GM18861 (cell line): ENCODE results near the gene RIPOR2.

Source experiments
- ATAC-seq: cut with Tn5 transposase; IDR thresholded peaks from one replicate; pipeline ENCODE4 v1.9.1; 2021; ENCODE audit not compliant: unreplicated experiment

Gene RIPOR2

DNA sequence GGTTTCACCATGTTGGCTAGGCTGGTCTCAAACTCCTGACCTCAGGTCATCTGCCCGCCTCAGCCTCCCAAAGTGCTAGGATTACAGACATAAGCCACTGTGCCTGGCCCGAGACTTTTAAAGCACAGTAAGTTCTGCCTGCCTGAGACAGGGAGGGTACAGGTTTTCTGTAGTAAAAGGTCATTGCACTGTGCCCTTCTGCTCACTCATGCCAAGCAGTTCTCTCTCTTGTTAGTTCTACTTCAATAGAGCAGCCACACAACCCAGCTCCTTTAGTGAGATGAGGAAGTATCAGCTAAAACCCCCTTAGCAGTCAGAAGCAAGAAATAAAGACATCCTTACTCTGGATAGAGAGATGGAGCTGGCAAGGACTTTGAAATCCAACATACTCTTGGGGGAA is 84.7 kb downstream of the RIPOR2 start:
- ATAC-seq: no peak

DNA sequence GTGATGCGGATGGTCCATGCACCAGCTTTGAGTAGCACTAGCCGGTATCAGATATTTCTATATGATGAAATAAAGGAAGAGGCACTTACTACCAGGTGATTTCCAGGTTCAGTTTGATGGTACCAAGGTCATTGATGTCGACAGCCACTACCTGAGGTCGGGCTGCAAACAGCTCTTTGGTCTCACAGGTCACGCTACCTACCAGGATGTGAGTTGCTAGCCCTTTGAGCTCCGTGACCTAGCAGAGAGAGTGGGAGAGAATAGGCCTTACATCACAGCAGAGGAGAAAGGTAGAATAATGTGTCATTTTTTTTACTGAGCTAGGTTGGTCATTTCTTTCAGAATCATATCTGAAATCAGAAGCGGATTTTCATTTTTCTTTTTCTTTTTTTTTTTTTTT is 86.0 kb downstream of the RIPOR2 start:
- no peak for ATAC-seq

DNA sequence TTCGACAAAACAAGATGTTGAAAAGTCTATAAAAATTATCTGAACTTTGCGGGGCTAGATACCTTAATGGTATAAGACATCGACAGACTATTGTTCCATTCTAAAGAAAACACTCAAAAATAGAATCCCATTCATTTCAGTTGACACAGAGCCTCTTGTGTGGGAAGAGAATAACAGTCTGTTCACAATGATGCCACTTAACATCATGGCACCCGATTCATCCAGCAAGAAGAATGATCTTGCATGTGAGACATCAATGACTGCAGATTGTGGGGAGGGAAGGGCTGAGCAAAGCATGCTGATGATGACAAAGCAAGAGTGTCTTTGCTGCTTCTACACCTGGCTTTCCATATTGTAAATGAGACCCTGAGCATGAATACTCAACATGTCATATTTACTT is 87.3 kb downstream of the RIPOR2 start:
- no peak for ATAC-seq

DNA sequence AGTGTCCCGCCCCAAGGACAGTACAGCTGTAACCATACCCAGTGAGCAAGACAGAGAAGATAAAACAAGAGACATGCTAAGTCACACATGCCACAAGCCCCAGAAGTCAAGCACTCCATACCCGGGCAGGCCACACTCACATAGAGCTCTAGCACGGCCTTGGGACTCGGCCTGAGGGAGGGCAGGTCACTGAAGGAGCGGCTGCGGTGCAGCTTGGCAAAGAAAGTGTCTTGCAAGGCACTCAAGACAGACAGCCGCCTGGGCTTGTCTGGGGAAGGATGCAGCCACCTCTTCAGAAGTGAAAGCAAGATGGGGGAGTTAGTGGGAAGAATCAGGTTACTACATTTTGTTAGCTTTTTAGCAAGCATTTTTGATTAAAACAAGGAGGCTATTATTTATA is 88.4 kb downstream of the RIPOR2 start:
- ATAC-seq: no peak

DNA sequence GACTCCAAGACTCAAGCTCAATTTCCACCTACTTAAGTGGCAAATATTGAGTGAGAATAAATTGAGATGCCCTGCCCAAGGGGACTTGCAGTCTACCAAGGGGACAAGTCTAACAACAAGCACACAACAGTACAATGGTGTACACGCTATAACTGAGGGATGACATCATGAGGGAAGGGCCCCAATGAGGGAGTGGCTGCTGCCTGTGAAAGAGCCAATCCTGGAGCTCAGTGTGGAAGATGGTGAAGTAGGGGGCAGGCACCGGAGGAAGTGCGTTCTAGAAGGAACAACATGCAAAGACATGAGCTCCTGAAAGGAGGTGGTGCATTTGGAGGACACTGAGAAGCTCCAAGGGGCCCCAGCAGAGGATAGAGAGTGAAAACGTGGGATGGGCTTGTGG is 90.2 kb downstream of the RIPOR2 start:
- ATAC-seq: no peak

DNA sequence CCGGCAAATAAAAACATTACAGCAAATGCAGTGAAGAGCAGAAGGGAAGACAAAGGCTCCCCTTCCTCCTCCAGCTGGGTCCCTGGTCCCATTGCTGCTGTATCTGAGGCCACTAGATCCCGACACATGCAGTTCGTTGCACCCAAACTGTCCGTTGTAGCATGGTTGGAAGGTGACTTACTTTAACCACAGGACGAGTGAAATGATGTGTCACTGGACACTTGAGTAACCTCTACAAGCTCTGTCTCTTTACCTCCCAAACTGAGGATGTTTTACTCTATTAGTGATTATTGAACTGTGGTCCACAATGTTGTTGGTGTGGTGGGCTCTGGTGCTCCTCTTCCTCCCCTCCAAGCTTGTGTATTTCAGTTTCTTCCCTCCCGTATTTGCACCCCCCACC is 90.9 kb downstream of the RIPOR2 start:
- ATAC-seq: peak; percentile 56

DNA sequence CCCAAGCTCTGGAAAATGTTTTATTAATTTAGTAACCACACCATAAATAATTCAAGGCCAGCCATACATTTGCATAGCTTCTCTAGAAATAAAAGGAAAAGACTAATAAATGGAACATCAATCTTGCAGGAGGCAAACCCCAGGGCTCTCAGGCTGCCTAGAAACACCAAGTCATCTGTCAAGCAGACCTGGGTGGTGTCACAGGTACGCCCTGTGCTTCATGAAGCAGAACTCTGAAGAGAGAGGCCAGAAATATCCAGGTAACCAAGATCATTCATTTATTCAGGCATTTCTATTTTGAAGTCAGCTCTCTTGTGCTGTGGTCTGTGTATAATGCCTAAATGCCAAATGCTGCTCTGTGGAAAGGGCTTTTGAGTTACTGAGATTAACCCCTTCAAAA is 91.7 kb downstream of the RIPOR2 start:
- ATAC-seq: no peak

DNA sequence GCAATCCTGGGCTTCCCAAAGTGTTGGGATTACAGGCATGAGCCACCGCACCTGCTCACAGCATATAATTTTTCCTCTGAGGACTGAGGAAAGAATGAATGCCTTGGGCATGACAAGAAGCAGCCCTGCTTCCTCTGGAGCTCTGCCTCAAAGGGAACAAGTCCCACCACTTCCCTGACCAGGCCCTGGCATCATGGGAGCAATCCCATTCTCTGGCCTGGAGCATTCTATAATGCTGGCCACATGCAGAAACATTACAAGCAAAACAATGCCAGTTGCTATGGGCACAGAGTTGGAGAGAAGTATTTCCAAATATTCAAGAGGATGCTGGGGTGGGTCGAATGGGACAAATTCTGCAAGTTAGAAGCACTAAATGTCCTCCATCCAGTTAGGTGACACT is 95.6 kb downstream of the RIPOR2 start:
- ATAC-seq: no peak

DNA sequence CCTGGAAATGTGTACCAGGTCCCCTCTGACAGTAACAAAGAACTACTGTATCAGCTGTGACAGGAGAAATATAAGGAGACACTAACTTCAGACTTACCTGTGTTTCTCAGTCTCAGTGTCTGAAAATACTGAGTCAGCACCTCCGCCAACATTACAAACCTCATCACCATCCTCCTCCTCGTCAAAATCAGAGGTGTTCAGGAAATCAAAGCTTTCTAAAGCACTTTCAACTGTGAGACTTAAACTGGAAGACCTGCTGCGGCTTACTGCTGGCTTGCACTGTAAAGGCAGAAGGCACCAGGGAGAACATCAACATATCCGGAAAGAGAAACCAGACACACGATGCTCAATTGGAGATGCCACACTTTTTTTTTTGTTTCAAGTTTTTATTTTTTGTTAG is 96.8 kb downstream of the RIPOR2 start:
- ATAC-seq: no peak

DNA sequence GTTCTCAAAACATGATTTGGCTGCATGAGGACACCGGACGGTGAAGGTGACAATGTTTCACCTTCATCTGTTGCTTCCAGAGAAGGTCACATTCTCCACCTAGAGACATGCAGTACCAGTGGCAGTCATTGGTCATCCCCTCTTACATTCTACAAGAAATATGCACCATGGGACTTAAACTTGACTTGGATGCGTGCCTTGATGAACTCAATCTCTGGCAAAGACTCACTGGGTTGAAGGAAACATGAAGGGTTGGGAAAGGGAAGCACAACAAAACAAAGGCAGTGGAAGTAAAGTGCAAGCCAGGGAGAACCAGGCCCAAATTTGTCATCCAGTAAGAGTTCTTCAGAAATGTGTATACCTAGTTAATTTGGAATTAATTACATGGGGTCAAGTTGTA is 97.7 kb downstream of the RIPOR2 start:
- ATAC-seq: no peak

DNA sequence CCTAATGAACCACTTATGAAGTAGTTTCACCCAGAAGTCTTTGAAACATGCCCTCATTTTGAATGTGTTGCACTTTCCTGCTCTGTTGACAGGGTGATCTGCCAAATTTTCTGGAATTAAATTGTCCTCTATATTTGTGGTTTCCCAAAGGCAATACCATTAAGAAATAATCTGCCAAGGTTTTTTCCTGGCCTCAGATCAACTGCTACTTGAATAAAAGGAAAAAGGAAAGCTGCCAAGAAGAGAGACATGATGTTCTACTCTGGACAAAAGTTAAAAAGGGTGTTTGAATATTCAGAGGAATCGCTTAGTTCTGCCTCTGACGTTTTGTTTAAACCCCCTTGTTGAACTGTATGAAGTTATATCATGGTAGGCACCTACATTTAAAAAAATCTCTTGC is 99.7 kb downstream of the RIPOR2 start:
- ATAC-seq: no peak

DNA sequence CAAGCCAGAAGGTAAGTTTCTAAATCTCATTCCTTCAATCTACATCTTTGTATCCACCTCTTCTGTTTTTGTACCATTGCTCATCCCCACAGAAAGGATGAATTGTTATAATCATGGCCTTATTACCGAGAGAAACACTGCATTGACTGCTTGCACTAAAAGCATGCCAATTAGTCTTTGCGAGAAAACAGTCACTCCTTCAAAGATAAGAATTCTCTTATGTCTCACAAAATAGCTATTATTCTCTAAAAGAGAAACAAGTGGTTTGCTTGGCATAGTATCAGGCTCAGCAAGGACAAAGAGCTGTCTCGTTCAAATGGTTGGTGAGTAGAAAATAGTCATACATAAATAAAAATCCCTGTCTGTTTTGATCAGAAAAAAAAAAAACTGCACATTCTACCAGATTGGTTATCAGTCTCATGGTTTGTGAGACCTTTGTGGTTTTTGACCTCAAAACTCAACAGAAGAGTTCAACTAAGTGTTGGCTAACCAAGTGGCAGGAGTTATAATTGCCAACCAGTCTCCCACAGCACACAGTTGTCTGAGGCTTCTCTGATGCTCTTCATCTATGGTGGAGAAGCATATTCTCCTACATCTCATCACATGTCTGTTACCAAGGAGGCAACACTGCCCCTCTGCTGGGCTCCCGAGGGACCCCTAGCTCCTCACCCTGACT is 101.9 kb downstream of the RIPOR2 start:
- no peak for ATAC-seq

DNA sequence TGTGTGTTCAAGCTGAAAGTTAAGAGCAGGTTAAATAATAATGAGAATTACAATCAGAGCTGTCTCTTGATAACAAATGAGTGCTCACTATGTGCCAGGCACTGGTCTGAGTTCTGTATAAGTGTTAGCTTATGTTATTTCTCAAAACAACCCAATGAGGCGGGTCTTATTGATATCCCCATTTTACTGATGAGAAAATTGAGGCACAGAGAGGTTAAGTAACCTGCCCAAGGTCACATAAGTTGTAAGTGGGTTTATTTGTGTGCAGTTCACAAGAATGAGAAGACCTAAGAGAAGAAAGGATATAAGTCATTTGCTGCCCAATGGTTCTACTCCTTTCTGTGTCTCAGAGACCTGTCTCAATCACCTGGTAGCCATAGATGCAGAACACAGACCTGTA is 103.0 kb downstream of the RIPOR2 start:
- ATAC-seq: no peak

DNA sequence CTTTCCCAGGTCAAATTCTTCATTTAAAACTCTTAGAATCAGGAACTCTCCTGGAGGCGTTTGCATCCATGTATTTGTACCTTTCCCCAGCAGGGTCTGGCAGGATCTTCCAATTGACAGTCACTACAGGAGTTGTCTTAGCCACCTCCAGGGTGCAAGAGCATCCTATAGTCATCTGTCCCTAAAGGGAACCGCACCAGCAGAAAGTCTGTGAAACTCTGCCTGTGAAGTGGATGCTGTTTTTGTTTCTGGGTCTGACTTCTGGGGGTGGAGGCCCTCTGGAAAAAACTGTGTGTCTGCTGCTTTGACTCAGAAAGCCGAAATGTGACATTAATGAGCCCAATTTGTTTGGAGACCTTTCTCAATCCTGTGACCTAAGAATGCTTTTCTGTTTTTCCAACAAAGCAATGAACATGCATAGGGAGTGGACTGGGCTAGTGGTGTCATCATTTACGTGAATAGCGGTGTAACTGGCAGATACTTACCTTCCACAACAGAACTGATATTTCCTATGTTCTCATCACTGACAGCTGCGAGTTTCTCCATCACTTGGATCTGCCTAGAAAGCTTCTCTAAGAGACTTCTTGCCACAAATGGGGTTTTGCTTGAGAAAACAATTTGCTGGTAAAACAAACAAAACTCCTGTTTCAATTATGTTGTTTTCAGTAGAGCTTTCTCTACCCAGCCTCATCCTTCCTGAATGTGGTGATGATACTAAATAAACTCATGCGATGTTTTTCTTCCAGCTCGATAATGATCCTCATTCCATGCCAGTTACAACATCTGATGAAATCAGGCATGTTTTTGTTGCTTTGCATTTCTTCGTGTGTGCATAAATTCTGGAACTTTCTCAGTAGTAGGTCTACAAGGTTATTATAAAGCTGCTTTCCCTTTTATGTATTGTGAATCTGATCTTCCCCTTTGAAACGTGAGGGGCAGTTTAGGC is 103.7 kb downstream of the RIPOR2 start:
- ATAC-seq: no peak

DNA sequence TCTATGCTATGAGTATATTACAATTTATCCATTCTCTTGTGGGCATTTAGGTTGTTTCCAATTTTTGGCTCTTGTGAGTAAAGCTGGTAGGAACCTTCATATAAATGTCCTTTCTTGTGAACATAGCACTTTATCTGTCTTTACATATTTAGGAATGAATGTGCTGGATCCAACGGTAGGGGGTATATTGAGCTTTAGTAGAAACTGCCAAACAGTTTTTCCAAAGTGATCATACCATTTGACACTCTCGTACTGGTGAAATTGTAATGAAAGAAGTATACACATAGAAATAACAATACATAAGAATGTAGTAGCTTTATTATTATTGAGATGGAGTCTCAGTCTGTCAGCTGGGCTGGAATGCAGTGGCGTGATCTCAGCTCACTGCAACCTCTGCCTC is 106.1 kb downstream of the RIPOR2 start:
- no peak for ATAC-seq

DNA sequence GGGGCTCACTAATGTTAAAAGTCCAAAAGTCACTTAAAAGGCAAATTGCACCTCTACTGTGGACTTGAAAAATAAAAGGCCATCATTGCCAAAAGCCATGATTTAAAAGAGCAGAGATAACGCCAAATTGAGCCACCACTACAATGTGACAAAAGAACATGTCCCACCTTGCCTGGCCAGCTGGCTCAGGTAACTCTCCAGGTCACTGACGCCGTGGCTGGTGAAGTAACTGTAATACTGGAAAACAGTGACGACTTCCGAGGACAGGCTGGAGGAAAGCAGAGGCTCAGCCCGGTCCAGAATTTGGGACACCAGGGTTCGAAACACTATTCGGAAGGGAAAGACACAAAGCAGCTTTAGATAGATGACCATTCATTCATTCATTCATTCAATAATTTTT is 107.8 kb downstream of the RIPOR2 start:
- ATAC-seq: no peak

DNA sequence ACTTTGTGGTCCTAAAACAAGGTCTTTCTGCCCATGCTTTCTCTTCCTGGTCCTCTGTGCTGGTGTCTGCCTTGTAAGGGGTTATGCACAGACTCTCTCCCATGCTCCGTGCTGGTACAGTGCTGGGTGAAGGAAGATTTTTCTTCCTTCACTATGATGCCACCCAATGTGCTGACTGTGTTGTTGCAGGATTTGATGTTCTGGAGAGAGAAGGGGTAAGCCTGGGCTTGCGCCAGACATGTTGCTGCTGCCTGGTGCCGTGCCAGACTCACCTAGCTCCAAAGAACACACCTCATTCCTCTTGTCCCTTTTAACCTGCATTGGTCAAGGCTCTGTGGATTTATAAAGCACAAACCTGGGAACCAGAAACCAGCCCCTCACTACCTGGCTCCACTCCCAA is 108.6 kb downstream of the RIPOR2 start:
- no peak for ATAC-seq

DNA sequence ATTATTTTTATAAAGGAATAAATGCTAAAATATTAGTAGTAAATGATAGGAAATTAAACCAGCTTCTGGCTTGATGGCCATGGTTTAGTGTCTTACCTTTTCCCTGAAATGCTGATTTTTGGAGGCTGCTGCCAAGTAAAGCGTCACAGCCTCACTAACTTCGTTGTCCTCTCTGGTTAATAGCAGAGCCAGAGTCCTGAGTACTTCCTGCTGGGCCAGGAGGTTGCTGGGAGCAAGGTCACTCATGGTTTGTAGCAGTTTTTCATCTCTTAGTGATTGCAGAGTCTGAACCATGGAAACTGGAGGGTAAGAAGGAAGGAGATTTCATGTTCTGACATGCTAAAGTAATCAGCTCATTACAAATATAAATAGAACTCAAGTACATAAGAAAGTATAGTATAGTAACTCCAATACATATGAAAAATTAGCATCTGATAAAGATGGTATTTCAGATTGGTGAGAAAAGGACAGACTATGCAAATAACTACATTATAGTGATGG is 110.6 kb downstream of the RIPOR2 start:
- no peak for ATAC-seq

DNA sequence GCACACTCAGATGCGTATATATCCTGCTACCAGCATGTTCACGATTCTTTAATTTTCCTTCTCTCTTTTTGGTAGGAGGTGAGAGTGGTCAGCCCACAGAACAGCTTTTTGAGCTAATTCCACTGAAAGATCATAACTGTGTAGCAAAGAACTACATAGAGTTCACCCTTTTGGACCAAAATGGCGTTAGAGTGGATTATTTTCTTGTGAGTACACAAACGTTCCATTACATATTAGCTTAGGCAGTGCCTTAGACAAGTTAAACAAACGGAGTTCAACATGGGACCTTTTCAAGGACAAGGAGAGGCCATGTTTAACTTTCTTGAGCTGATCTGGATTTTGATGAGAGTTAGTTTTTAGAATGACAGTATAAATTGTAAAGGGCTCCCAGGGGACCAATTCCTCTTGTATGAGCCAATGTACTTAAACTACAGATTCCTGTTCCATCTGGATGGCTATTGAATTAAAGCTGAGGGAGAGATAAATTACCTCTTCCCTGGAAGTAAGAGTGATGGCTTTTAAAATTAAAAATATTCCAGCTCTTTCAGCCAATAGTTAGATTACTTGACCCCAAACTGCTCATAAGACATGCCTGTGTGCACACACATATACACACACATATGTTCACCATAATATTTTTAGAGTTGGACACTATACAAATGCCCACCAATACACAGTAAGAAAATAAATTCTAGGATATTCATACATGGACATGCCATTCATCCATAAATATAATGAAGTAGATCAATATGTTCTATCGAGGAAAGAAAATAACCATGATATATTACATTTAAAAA is 111.4 kb downstream of the RIPOR2 start:
- no peak for ATAC-seq

DNA sequence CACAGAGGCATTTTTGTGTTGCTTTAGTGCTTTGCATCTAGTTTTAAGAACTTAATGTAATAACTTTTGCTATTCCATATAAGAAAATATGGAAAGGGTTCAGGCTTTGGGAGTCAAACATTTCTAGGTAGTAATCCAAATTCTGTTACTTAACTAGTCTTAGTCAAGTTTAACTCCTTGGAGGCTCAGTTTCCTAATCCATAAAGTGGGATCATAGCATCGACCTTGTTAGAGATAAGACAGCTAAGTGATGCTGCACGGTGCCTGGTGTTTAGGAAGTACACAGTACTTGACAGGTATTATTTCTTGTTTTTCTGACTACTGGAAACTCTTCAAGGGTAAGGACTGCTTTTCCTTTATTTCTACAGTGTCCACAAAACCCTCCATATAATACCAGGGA is 112.6 kb downstream of the RIPOR2 start:
- no peak for ATAC-seq

DNA sequence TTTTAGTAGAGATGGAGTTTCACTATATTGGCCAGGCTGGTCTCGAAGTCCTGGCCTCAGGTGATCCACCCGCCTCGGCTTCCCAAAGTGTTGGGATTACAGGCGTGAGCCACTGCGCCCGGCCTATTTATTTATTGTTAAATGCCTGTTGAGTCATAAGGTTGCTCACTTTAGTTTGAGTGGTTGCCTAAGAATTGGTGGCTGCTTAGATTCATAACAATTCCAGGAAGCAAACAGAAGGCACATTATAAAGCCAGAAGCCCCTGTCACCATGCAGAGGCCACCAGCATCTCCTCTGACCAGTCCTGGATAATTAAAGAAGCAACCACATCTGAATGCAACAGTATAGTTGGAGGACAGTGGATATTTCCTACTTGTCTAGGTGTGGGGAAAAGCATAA is 113.1 kb downstream of the RIPOR2 start:
- ATAC-seq: no peak
